ENCODE data around the gene ATP6V1F.
"Not testable (repeated sequence)": the region's sequence is repeated elsewhere in the genome, so short reads cannot be mapped to it uniquely, and the experiment has no call there.

The ATP6V1F gene

GRCh38 chr7:128900237-128900636 is 37.6 kb downstream of the ATP6V1F start:
- DNase-seq (ENCODE audit: low read depth): no peak

GRCh38 chr7:128902761-128903585 is 40.3 kb downstream of the ATP6V1F start:
- DNase-seq (ENCODE audit: low read depth): no peak

GRCh38 chr7:128903621-128904361 is 41.1 kb downstream of the ATP6V1F start:
- DNase-seq (ENCODE audit: low read depth): no peak

GRCh38 chr7:128904381-128905197 is 41.9 kb downstream of the ATP6V1F start:
- no peak for DNase-seq (ENCODE audit: low read depth)

- DNase-seq (ENCODE audit: low read depth): no peak
Measured at GRCh38 chr7:128906001-128906765, 43.5 kb downstream of the ATP6V1F start.

GRCh38 chr7:128906766-128907559 is 44.3 kb downstream of the ATP6V1F start:
- DNase-seq (ENCODE audit: low read depth): no peak

GRCh38 chr7:128908750-128909624 is 46.3 kb downstream of the ATP6V1F start:
- DNase-seq (ENCODE audit: low read depth): no peak

GRCh38 chr7:128909625-128910568 is 47.2 kb downstream of the ATP6V1F start:
- DNase-seq (ENCODE audit: low read depth): no peak

GRCh38 chr7:128910569-128910945 is 47.9 kb downstream of the ATP6V1F start, which contains the start of gene KCP:
TSS of gene KCP (minus strand) at chr7:128910709. CDS start at chr7:128910676, 33 bp downstream.
- no peak for DNase-seq (ENCODE audit: low read depth)

- no peak for DNase-seq (ENCODE audit: low read depth)
Measured at GRCh38 chr7:128911423-128912031, 48.9 kb downstream of the ATP6V1F start.

GRCh38 chr7:128912281-128912680 is 49.6 kb downstream of the ATP6V1F start:
- no peak for DNase-seq (ENCODE audit: low read depth)

- DNase-seq (ENCODE audit: low read depth): not testable (repeated sequence)
Measured at GRCh38 chr7:128912709-128913495, 50.2 kb downstream of the ATP6V1F start.

- DNase-seq (ENCODE audit: low read depth): no peak
Measured at GRCh38 chr7:128913870-128914565, 51.4 kb downstream of the ATP6V1F start.

GRCh38 chr7:128914566-128915151 is 52.0 kb downstream of the ATP6V1F start:
- DNase-seq (ENCODE audit: low read depth): no peak

GRCh38 chr7:128915271-128915819 is 52.7 kb downstream of the ATP6V1F start:
- DNase-seq (ENCODE audit: low read depth): no peak
